Measurements from ENCODE around the gene CMSS1. TPM values are rescaled to one million over a fixed set of nuclear protein-coding genes. Genes with fewer than 3 reads are reported as not detected.
"Not testable (repeated sequence)": the region's sequence is repeated elsewhere in the genome, so short reads cannot be mapped to it uniquely, and the experiment has no call there.

CMSS1 gene
- total RNA-seq, 5 donors from 2014 or later (not counting 1 experiment from before 2014, with no cell fraction given) = 16.2 to 22.0 (median 18.3) TPM

DNA sequence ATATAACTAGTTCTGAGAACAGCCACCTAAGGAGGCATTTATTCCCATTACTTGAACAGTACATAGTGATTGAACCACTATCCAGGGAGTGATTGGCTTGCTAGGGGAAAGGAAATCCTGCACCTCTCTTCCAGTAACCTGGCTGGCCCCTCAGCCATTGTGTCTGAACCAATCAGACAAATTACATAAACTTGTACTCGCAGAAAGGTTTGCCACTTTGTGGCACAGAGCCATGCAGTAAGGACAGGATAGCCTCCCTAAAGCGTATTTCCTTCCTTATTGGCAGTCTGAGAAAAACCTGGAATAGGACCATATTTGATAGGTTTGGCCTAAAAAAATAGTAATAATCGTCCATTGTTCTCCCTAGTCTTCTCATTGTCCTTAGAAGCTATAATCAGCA lies 19.0 kb downstream of the CMSS1 start:
- no peak overlapping the region for H3K4me3 Mint-ChIP-seq
- ChIA-PET POLR2A (interaction anchor here in 1 of 2 donors (0.6 kb wide), 2 partner anchors 14 to 65 kb away, joined by 4 to 6 read pairs; no protein-coding TSS in a partner anchor), CTCF (interaction anchor here (0.6 to 0.7 kb wide), 3 partner anchors 9 to 456 kb away, joined by 3 to 5 read pairs (median 4); no protein-coding TSS in a partner anchor)
- Histone ChIP-seq H3K4me3 (ENCODE audit: control insufficient read depth in 1 of 2, extremely low read depth in 1 of 2, low read length in 1 of 2) (no peak overlapping the region), H3K4me1 (ENCODE audit: control insufficient read depth in 1 of 2, extremely low read depth in 1 of 2, insufficient read depth in 2 of 2, low read length in 2 of 2) (no peaks in the 10 kb centered on the region), H3K9me3 (no peaks in the 10 kb centered on the region), H3K36me3 (ENCODE audit: control insufficient read depth in 2 of 2, extremely low read depth in 1 of 2, insufficient read depth in 1 of 2, low read length in 1 of 2) (peaks cover 0 to 2% of the 10 kb centered on the region in 2 donors), H3K27ac (ENCODE audit: low read length) (no peak overlapping the region), H3K27me3 (replicated peaks in 1 of 2; ENCODE audit: control insufficient read depth in 2 of 2, extremely low read depth in 1 of 2, insufficient read depth in 2 of 2, low read length in 1 of 2) (no peaks in the 10 kb centered on the region)
- ATAC-seq (replicated peaks in 1 of 4) (no peak), DNase-seq (no peak)
- no peaks in the 10 kb centered on the region for H3K27me3 Mint-ChIP-seq
- H3K9me3 Mint-ChIP-seq = no peaks in the 10 kb centered on the region
- peaks cover 3% of the 10 kb centered on the region for H3K36me3 Mint-ChIP-seq
- WGBS (ENCODE audit: insufficient coverage) = no CpG with 5 or more reads among the region's 3 CpGs
- H3K4me1 Mint-ChIP-seq = peaks cover 0 to 9% (median 0%) of the 10 kb centered on the region in 3 donors
- H3K27ac Mint-ChIP-seq = no peak overlapping the region

- CTCF ChIA-PET = interaction anchor here in 1 of 2 donors (0.6 to 1.1 kb wide), 2 partner anchors 8 to 755 kb away, joined by 3 to 5 read pairs; no protein-coding TSS in a partner anchor
Measured at GRCh38 chr3:99837715-99838114, 20.1 kb downstream of the CMSS1 start.

GRCh38 chr3:99838755-99839154 lies 21.1 kb downstream of the CMSS1 start:
- H3K36me3 Mint-ChIP-seq = peaks cover 3% of the 10 kb centered on the region
- peaks cover 0 to 2% of the 10 kb centered on the region in 2 donors for H3K36me3 ChIP-seq (ENCODE audit: control insufficient read depth in 2 of 2, extremely low read depth in 1 of 2, insufficient read depth in 1 of 2, low read length in 1 of 2)
- no peaks in the 10 kb centered on the region for H3K27me3 ChIP-seq (replicated peaks in 1 of 2; ENCODE audit: control insufficient read depth in 2 of 2, extremely low read depth in 1 of 2, insufficient read depth in 2 of 2, low read length in 1 of 2)
- DNase-seq (no peak), ATAC-seq (replicated peaks in 1 of 4) (no peak)
- no peak overlapping the region for H3K27ac Mint-ChIP-seq
- H3K27ac ChIP-seq (ENCODE audit: low read length) = no peak overlapping the region
- H3K9me3 Mint-ChIP-seq = no peaks in the 10 kb centered on the region
- no peaks in the 10 kb centered on the region for H3K9me3 ChIP-seq
- no peak overlapping the region for H3K4me3 Mint-ChIP-seq
- H3K4me1 ChIP-seq (ENCODE audit: control insufficient read depth in 1 of 2, extremely low read depth in 1 of 2, insufficient read depth in 2 of 2, low read length in 2 of 2) = no peaks in the 10 kb centered on the region
- no peak overlapping the region for H3K4me3 ChIP-seq (ENCODE audit: control insufficient read depth in 1 of 2, extremely low read depth in 1 of 2, low read length in 1 of 2)
- no peaks in the 10 kb centered on the region for H3K27me3 Mint-ChIP-seq
- POLR2A ChIA-PET = no interaction called here
- CTCF ChIA-PET = interaction anchor here in 1 of 2 donors (0.6 kb wide), 1 partner anchor 275 kb away, joined by 3 read pairs; no protein-coding TSS in a partner anchor
- no peaks in the 10 kb centered on the region for H3K4me1 Mint-ChIP-seq

More at GRCh38 chr3:99837715-99838114, 20.1 kb downstream of the CMSS1 start:
- Histone ChIP-seq H3K36me3 (ENCODE audit: control insufficient read depth in 2 of 2, extremely low read depth in 1 of 2, insufficient read depth in 1 of 2, low read length in 1 of 2) (peaks cover 0 to 2% of the 10 kb centered on the region in 2 donors), H3K27ac (ENCODE audit: low read length) (no peak overlapping the region), H3K4me1 (ENCODE audit: control insufficient read depth in 1 of 2, extremely low read depth in 1 of 2, insufficient read depth in 2 of 2, low read length in 2 of 2) (no peaks in the 10 kb centered on the region), H3K27me3 (replicated peaks in 1 of 2; ENCODE audit: control insufficient read depth in 2 of 2, extremely low read depth in 1 of 2, insufficient read depth in 2 of 2, low read length in 1 of 2) (no peaks in the 10 kb centered on the region), H3K4me3 (ENCODE audit: control insufficient read depth in 1 of 2, extremely low read depth in 1 of 2, low read length in 1 of 2) (no peak overlapping the region), H3K9me3 (no peaks in the 10 kb centered on the region)
- POLR2A ChIA-PET = interaction anchor here in 1 of 2 donors (0.6 kb wide), 1 partner anchor 1313 kb away, joined by 4 read pairs; no protein-coding TSS in a partner anchor
- DNase-seq (no peak), ATAC-seq (replicated peaks in 1 of 4) (no peak)
- H3K4me3 Mint-ChIP-seq = no peak overlapping the region
- H3K27ac Mint-ChIP-seq = no peak overlapping the region
- H3K4me1 Mint-ChIP-seq = peaks cover 0 to 5% (median 0%) of the 10 kb centered on the region in 3 donors
- no peaks in the 10 kb centered on the region for H3K27me3 Mint-ChIP-seq
- no peaks in the 10 kb centered on the region for H3K9me3 Mint-ChIP-seq
- H3K36me3 Mint-ChIP-seq = peaks cover 3% of the 10 kb centered on the region
- WGBS (ENCODE audit: insufficient coverage) = 100% methylated on average over 1 of the region's 1 CpG

DNA sequence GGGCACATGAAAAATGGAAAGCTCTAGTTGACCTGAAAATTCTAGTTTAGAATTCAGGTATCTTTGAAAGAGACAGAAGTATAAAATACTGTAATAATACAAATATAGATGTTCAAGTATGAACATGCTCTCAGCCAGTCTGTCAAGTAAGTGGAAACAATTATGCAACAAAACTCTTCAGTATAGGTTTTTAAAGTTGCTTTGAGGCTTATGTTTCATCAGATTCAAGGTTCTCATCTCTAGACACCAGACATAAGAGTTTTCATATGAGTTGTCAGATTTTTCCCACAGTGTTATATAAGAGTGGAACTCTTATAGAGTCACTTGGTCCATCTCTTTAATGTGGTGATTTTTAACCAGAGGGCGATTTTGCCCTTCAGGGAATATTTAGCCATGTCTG lies 22.0 kb downstream of the CMSS1 start:
- Histone ChIP-seq H3K4me3 (ENCODE audit: control insufficient read depth in 1 of 2, extremely low read depth in 1 of 2, low read length in 1 of 2) (no peak overlapping the region), H3K27ac (ENCODE audit: low read length) (no peak overlapping the region), H3K27me3 (replicated peaks in 1 of 2; ENCODE audit: control insufficient read depth in 2 of 2, extremely low read depth in 1 of 2, insufficient read depth in 2 of 2, low read length in 1 of 2) (no peaks in the 10 kb centered on the region), H3K36me3 (ENCODE audit: control insufficient read depth in 2 of 2, extremely low read depth in 1 of 2, insufficient read depth in 1 of 2, low read length in 1 of 2) (peaks cover 0 to 2% of the 10 kb centered on the region in 2 donors), H3K4me1 (ENCODE audit: control insufficient read depth in 1 of 2, extremely low read depth in 1 of 2, insufficient read depth in 2 of 2, low read length in 2 of 2) (no peaks in the 10 kb centered on the region), H3K9me3 (no peaks in the 10 kb centered on the region)
- WGBS (ENCODE audit: insufficient coverage) = no CpG with 5 or more reads among the region's 1 CpG
- no peak overlapping the region for H3K4me3 Mint-ChIP-seq
- no peaks in the 10 kb centered on the region for H3K9me3 Mint-ChIP-seq
- no peak for DNase-seq
- H3K4me1 Mint-ChIP-seq = peaks cover 0 to 1% (median 0%) of the 10 kb centered on the region in 3 donors
- H3K27ac Mint-ChIP-seq = no peak overlapping the region
- peaks cover 3% of the 10 kb centered on the region for H3K36me3 Mint-ChIP-seq
- no peaks in the 10 kb centered on the region for H3K27me3 Mint-ChIP-seq
- no peak for ATAC-seq (replicated peaks in 1 of 4)
- ChIA-PET CTCF (interaction anchor here in 1 of 2 donors (0.6 kb wide), 1 partner anchor 274 kb away, joined by 3 read pairs; no protein-coding TSS in a partner anchor), POLR2A (no interaction called here)

GRCh38 chr3:99841949-99842348 lies 24.3 kb downstream of the CMSS1 start:
- ATAC-seq (replicated peaks in 1 of 4); H3K9me3 ChIP-seq; CTCF ChIA-PET; H3K4me3 Mint-ChIP-seq; H3K4me1 ChIP-seq (ENCODE audit: control insufficient read depth in 1 of 2, extremely low read depth in 1 of 2, insufficient read depth in 2 of 2, low read length in 2 of 2); H3K36me3 Mint-ChIP-seq; DNase-seq; POLR2A ChIA-PET; H3K27me3 Mint-ChIP-seq; H3K27ac Mint-ChIP-seq; H3K27me3 ChIP-seq (replicated peaks in 1 of 2; ENCODE audit: control insufficient read depth in 2 of 2, extremely low read depth in 1 of 2, insufficient read depth in 2 of 2, low read length in 1 of 2); H3K4me1 Mint-ChIP-seq; H3K27ac ChIP-seq (ENCODE audit: low read length); H3K36me3 ChIP-seq (ENCODE audit: control insufficient read depth in 2 of 2, extremely low read depth in 1 of 2, insufficient read depth in 1 of 2, low read length in 1 of 2); H3K9me3 Mint-ChIP-seq; H3K4me3 ChIP-seq (ENCODE audit: control insufficient read depth in 1 of 2, extremely low read depth in 1 of 2, low read length in 1 of 2): not testable (repeated sequence)
- whole genome bisulfite sequencing (ENCODE audit: insufficient coverage) = 92% methylated on average over 2 of the region's 4 CpGs

DNA sequence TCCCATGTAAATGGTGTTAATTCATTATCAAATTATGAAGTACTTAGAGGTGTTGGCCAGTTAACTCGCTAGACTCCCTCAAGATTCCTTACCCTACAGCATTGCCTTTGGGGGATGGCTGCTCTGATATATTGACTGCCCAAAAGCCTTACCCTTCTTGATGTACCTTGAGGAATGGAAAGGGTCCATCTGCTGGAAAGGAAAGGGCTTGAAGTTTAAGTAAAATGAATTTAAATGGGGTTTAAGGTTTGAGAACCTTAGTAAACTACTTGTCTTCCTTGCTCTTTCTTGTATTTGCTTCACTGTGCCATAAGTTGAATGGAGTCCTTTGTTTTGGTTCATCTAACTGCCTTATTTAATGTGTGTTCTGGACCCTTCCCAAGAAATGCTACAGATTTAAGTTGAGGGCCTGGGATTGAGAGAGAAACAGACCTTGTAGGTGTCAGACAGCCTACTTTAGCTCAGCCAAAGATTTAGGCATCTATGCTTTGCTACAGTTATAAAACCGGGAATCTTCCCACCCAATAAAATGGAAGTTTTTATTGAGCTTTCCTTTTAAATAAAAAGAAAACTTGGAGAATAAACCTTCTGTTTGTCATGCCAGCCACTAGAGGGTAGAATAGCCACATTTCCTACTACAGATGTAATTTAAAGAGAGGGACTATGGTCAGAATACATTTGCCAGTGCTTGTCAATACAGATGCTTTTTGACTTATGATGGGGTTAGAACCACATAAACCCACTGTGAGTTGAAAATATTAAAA lies 25.3 kb downstream of the CMSS1 start:
- WGBS (ENCODE audit: insufficient coverage) = no CpG with 5 or more reads among the region's 2 CpGs
- Histone ChIP-seq H3K27me3 (replicated peaks in 1 of 2; ENCODE audit: control insufficient read depth in 2 of 2, extremely low read depth in 1 of 2, insufficient read depth in 2 of 2, low read length in 1 of 2) (no peaks in the 10 kb centered on the region), H3K4me1 (ENCODE audit: control insufficient read depth in 1 of 2, extremely low read depth in 1 of 2, insufficient read depth in 2 of 2, low read length in 2 of 2) (no peaks in the 10 kb centered on the region), H3K4me3 (ENCODE audit: control insufficient read depth in 1 of 2, extremely low read depth in 1 of 2, low read length in 1 of 2) (no peak overlapping the region), H3K36me3 (ENCODE audit: control insufficient read depth in 2 of 2, extremely low read depth in 1 of 2, insufficient read depth in 1 of 2, low read length in 1 of 2) (peaks cover 0 to 2% of the 10 kb centered on the region in 2 donors), H3K27ac (ENCODE audit: low read length) (no peak overlapping the region), H3K9me3 (no peaks in the 10 kb centered on the region)
- ATAC-seq (replicated peaks in 1 of 4) (no peak), DNase-seq (peak in 1 of 35 experiments; percentile 15)
- peaks cover 3% of the 10 kb centered on the region for H3K36me3 Mint-ChIP-seq
- no peaks in the 10 kb centered on the region for H3K27me3 Mint-ChIP-seq
- ChIA-PET POLR2A (no interaction called here), CTCF (interaction anchor here (0.6 to 1.4 kb wide), 6 partner anchors 12 to 411 kb away, joined by 3 to 4 read pairs (median 3); no protein-coding TSS in a partner anchor)
- no peak overlapping the region for H3K27ac Mint-ChIP-seq
- no peaks in the 10 kb centered on the region for H3K9me3 Mint-ChIP-seq
- no peak overlapping the region for H3K4me3 Mint-ChIP-seq
- peaks cover 1 to 6% (median 4%) of the 10 kb centered on the region in 3 donors for H3K4me1 Mint-ChIP-seq
